ENCODE results near the gene ADISSP. TPM values are rescaled to one million over a fixed set of nuclear protein-coding genes. Genes with fewer than 3 reads are reported as not detected.

Gene ADISSP
- total RNA-seq, 1 experiment from 2014 or later = 44.1 TPM

DNA sequence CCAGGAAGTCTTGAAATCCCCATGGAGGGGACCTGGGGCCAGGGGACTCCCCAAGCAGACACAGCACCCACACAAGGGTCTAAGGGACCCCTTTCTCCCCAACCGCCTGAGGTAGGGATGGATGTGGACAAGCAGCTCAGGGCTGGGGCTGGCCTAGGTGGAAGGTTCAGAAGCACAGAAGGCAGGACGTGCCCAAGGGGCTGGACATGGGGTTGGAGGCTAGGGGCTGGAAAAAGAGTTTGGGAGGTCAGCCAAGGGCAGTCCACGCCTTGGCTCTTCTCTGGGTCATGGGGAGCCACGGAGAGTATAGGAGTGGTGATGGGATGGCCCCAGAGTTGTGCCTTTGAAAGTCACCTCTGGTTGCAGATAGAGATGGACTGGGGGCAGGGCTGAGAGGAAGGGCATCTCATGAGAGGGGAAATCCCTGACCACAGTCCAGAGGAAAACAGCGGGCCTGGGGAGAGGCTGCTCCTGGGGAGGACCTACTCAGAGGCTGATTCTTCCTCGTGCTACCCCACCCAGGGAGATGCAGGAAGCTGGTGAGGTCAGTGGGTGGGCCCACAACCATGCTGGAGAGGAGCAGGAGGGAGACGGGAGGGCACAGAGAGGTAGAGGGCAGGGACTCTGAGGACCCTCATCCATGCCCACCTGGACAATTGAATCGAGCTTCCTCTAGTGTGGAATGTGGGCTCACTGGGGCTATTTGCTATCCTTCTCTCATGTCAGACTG lies 37.6 kb downstream of the ADISSP start:
- H3K36me3 ChIP-seq (ENCODE audit: insufficient read depth, low read length) = no peaks in the 10 kb centered on the region
- H3K9me3 ChIP-seq (ENCODE audit: low read length) = no peaks in the 10 kb centered on the region
- H3K79me2 ChIP-seq (ENCODE audit: low read length) = no peaks in the 10 kb centered on the region
- no peaks in the 10 kb centered on the region for H3K9me2 ChIP-seq (replicated peaks; ENCODE audit: insufficient read depth, low read length)
- no peak overlapping the region for H2AFZ ChIP-seq (ENCODE audit: low read length)
- H3K4me3 ChIP-seq (ENCODE audit: low read length) = no peak overlapping the region
- H3K27ac ChIP-seq (ENCODE audit: low read length) = no peak overlapping the region
- no peaks in the 10 kb centered on the region for H4K20me1 ChIP-seq (ENCODE audit: insufficient read depth, low read depth, low read length)
- no peaks in the 10 kb centered on the region for H3K27me3 ChIP-seq (ENCODE audit: low read length)
- no peak overlapping the region for H3K4me2 ChIP-seq (ENCODE audit: low read depth, low read length, poor library complexity, severe bottlenecking)
- no peak overlapping the region for H3K9ac ChIP-seq (ENCODE audit: low read length)
- no peak for DNase-seq
- no peaks in the 10 kb centered on the region for H3K4me1 ChIP-seq (ENCODE audit: low read length)

DNA sequence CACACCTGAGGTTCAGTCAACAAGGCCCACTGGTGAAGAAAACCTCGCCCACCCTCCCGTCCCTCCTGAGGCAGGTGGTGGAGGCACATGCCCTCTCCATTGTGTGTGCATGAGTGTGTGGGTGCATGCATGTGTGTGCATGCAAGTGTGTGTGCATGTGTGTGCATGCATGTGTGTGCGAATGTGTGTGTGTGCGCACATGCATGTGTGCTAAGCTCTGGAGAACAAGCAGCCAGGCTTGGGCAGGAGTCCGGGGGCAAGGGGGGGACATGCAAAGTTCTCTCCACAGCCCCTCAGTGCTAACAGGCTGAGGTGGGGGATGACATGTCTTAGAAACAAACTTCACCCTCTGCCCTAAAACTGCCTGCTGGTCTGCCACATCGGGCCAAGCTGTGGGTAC lies 38.2 kb downstream of the ADISSP start:
- no peak overlapping the region for H3K9ac ChIP-seq (ENCODE audit: low read length)
- H3K4me3 ChIP-seq (ENCODE audit: low read length) = no peak overlapping the region
- DNase-seq = no peak
- no peak overlapping the region for H2AFZ ChIP-seq (ENCODE audit: low read length)
- no peaks in the 10 kb centered on the region for H3K27me3 ChIP-seq (ENCODE audit: low read length)
- no peak overlapping the region for H3K27ac ChIP-seq (ENCODE audit: low read length)
- no peaks in the 10 kb centered on the region for H3K9me2 ChIP-seq (replicated peaks; ENCODE audit: insufficient read depth, low read length)
- H3K9me3 ChIP-seq (ENCODE audit: low read length) = no peaks in the 10 kb centered on the region
- H4K20me1 ChIP-seq (ENCODE audit: insufficient read depth, low read depth, low read length) = no peaks in the 10 kb centered on the region
- H3K4me1 ChIP-seq (ENCODE audit: low read length) = no peaks in the 10 kb centered on the region
- no peaks in the 10 kb centered on the region for H3K36me3 ChIP-seq (ENCODE audit: insufficient read depth, low read length)
- no peaks in the 10 kb centered on the region for H3K79me2 ChIP-seq (ENCODE audit: low read length)
- no peak overlapping the region for H3K4me2 ChIP-seq (ENCODE audit: low read depth, low read length, poor library complexity, severe bottlenecking)

DNA sequence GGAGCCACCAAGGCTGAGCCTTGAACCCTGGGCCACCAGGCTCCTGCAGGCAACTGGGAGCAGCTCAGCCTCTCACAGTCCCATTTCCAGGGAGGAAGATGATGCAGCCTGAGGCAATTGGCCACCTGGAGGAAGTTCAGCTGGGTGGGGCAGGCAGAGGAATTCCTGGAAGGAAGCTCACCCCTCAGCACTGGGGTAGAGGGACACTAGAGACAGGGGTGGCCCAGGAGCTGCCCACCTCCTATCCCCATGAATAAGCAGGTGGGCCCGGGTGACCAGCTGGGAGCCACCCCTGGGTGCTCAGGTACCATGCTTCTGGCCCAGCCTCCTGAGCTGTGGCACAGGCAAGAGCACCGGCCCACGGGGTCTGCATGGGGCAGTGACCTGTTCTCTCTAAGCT lies 38.7 kb downstream of the ADISSP start:
- Histone ChIP-seq H3K4me1 (ENCODE audit: low read length) (no peaks in the 10 kb centered on the region), H4K20me1 (ENCODE audit: insufficient read depth, low read depth, low read length) (no peaks in the 10 kb centered on the region), H3K9me2 (replicated peaks; ENCODE audit: insufficient read depth, low read length) (no peaks in the 10 kb centered on the region), H2AFZ (ENCODE audit: low read length) (no peak overlapping the region), H3K27me3 (ENCODE audit: low read length) (no peaks in the 10 kb centered on the region), H3K4me2 (ENCODE audit: low read depth, low read length, poor library complexity, severe bottlenecking) (no peak overlapping the region), H3K4me3 (ENCODE audit: low read length) (no peak overlapping the region), H3K27ac (ENCODE audit: low read length) (no peak overlapping the region), H3K9ac (ENCODE audit: low read length) (no peak overlapping the region), H3K79me2 (ENCODE audit: low read length) (no peaks in the 10 kb centered on the region), H3K9me3 (ENCODE audit: low read length) (no peaks in the 10 kb centered on the region), H3K36me3 (ENCODE audit: insufficient read depth, low read length) (no peaks in the 10 kb centered on the region)
- no peak for DNase-seq

DNA sequence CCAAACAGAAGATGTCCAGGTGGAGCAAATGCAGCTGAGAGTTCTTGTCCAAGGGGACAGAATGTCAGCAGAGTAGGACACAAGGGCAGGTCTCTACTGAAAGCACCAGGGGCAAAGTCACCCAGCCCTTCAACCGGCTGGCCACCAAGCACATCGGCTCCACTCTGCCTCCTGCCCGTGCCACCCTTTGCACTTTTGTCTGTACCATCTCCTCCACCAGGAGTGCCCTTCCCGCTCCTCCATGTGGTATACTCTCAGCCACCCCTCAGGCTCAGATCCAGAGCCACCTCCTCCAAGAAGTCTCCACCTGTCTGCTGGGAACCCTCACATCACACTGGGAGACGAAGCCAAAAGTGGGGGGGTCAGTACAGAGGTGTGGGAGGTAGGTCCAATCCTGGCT lies 39.2 kb downstream of the ADISSP start:
- Histone ChIP-seq H4K20me1 (ENCODE audit: insufficient read depth, low read depth, low read length) (no peaks in the 10 kb centered on the region), H3K4me1 (ENCODE audit: low read length) (no peaks in the 10 kb centered on the region), H3K9ac (ENCODE audit: low read length) (no peak overlapping the region), H3K79me2 (ENCODE audit: low read length) (no peaks in the 10 kb centered on the region), H3K9me2 (replicated peaks; ENCODE audit: insufficient read depth, low read length) (no peaks in the 10 kb centered on the region), H3K27me3 (ENCODE audit: low read length) (no peaks in the 10 kb centered on the region), H3K4me3 (ENCODE audit: low read length) (no peak overlapping the region), H3K9me3 (ENCODE audit: low read length) (no peaks in the 10 kb centered on the region), H3K27ac (ENCODE audit: low read length) (no peak overlapping the region), H3K36me3 (ENCODE audit: insufficient read depth, low read length) (no peaks in the 10 kb centered on the region), H3K4me2 (ENCODE audit: low read depth, low read length, poor library complexity, severe bottlenecking) (no peak overlapping the region), H2AFZ (ENCODE audit: low read length) (no peak overlapping the region)
- no peak for DNase-seq

DNA sequence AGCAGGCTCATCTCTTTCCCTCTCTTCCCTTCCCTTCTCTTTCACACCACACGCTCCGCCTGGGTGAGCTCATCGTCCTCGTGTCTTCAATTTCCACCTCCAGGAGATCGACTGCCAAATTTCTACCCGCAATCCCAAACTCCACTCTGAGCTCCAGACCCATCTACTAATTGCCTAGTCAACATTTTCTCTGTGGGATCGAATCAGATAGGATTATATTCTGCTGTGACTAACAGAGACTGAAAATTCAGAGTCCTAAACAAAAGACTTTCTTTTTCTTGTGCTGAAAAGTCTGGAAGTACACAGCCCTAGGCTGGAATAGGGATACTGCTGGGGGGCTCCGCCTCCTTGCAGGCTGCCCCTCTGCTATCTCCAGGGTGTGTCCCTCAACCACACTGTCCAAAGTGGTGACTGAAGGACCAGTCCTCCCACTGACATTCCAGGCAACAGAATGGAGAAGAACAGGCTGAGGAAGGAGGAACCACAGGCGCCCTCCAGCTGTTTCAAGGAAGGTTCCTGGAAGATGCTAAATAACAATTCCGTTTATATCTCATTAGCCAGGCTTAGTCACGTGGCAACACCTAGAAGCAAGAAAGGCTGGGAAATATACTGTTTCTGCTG lies 40.0 kb downstream of the ADISSP start:
- Histone ChIP-seq H3K27ac (ENCODE audit: low read length) (no peak overlapping the region), H3K9ac (ENCODE audit: low read length) (no peak overlapping the region), H4K20me1 (ENCODE audit: insufficient read depth, low read depth, low read length) (no peaks in the 10 kb centered on the region), H3K27me3 (ENCODE audit: low read length) (no peaks in the 10 kb centered on the region), H3K9me2 (replicated peaks; ENCODE audit: insufficient read depth, low read length) (no peaks in the 10 kb centered on the region), H2AFZ (ENCODE audit: low read length) (no peak overlapping the region), H3K4me2 (ENCODE audit: low read depth, low read length, poor library complexity, severe bottlenecking) (no peak overlapping the region), H3K9me3 (ENCODE audit: low read length) (no peaks in the 10 kb centered on the region), H3K4me3 (ENCODE audit: low read length) (no peak overlapping the region), H3K79me2 (ENCODE audit: low read length) (no peaks in the 10 kb centered on the region), H3K36me3 (ENCODE audit: insufficient read depth, low read length) (no peaks in the 10 kb centered on the region), H3K4me1 (ENCODE audit: low read length) (no peaks in the 10 kb centered on the region)
- DNase-seq = no peak

DNA sequence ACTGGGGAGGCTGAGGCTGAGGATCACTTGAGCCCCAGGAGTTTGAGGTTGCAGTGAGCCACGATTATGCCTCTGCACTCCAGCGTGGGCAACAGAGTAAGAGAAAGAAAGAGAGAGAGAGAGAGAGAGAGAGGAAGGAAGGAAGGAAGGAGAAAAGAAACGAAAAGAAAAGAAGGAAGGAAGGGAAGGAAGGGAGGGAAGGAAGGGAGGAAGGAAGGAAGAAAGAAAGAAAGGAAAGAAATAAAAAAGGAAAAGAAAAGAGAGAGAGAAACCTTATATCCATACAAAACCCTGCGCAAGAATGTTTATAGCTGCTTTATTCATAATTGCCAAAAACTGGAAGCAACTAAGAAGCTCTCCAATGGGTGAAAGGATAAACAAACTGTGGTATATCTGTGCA lies 43.2 kb downstream of the ADISSP start:
- H3K4me2 ChIP-seq (ENCODE audit: low read depth, low read length, poor library complexity, severe bottlenecking) = no peak overlapping the region

DNA sequence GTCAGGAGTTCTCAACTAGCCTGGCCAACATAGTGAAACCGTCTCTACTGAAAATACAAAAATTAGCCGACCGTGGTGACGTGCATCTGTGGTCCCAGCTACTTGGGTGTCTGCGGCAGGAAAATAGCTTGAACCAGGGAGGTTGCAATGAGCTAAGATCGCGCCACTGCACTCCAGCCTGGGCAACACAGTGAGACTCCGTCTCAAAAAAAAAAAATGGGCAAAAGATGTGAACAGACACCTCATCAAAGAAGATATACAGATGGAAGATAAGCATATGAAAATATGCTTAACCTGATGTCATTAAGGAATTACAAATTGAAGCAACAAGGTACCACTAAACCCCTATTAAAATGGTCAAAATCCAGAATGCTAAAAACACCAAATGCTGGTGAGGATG lies 44.3 kb downstream of the ADISSP start:
- Histone ChIP-seq H2AFZ (ENCODE audit: low read length) (no peak overlapping the region), H3K27me3 (ENCODE audit: low read length) (no peaks in the 10 kb centered on the region), H3K4me3 (ENCODE audit: low read length) (no peak overlapping the region), H3K79me2 (ENCODE audit: low read length) (no peaks in the 10 kb centered on the region), H3K36me3 (ENCODE audit: insufficient read depth, low read length) (no peaks in the 10 kb centered on the region), H3K4me2 (ENCODE audit: low read depth, low read length, poor library complexity, severe bottlenecking) (no peak overlapping the region), H3K9me2 (replicated peaks; ENCODE audit: insufficient read depth, low read length) (no peaks in the 10 kb centered on the region), H3K27ac (ENCODE audit: low read length) (no peak overlapping the region), H4K20me1 (ENCODE audit: insufficient read depth, low read depth, low read length) (no peaks in the 10 kb centered on the region), H3K4me1 (ENCODE audit: low read length) (no peaks in the 10 kb centered on the region), H3K9ac (ENCODE audit: low read length) (no peak overlapping the region), H3K9me3 (ENCODE audit: low read length) (no peaks in the 10 kb centered on the region)
- DNase-seq = no peak

More for the DNA sequence above, 43.2 kb downstream of the ADISSP start:
- no peak overlapping the region for H3K27ac ChIP-seq (ENCODE audit: low read length)
- H3K9me3 ChIP-seq (ENCODE audit: low read length) = no peaks in the 10 kb centered on the region
- H4K20me1 ChIP-seq (ENCODE audit: insufficient read depth, low read depth, low read length) = no peaks in the 10 kb centered on the region
- no peak for DNase-seq
- no peak overlapping the region for H2AFZ ChIP-seq (ENCODE audit: low read length)
- no peak overlapping the region for H3K4me3 ChIP-seq (ENCODE audit: low read length)
- no peaks in the 10 kb centered on the region for H3K4me1 ChIP-seq (ENCODE audit: low read length)
- no peaks in the 10 kb centered on the region for H3K79me2 ChIP-seq (ENCODE audit: low read length)
- no peaks in the 10 kb centered on the region for H3K9me2 ChIP-seq (replicated peaks; ENCODE audit: insufficient read depth, low read length)
- H3K9ac ChIP-seq (ENCODE audit: low read length) = no peak overlapping the region
- H3K36me3 ChIP-seq (ENCODE audit: insufficient read depth, low read length) = no peaks in the 10 kb centered on the region
- H3K27me3 ChIP-seq (ENCODE audit: low read length) = no peaks in the 10 kb centered on the region

DNA sequence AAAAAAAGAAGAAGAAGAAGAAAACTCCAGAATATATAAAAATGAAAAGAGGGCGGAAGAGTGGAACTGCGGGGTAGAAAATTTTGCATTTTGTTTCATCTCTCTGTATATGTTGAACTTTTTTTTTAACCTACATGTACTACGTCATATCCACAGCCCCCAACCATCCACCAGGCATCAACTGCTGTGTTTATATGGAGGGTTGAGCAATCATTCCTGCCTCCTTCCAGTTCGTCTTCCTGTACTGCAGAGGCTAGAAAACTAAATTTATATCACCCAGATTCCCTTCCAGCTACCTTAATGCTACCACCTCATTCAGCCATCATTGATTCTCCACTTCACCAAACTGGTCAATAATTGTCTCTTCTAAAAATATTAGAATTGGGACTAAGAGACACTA lies 45.6 kb downstream of the ADISSP start:
- Histone ChIP-seq H3K36me3 (ENCODE audit: insufficient read depth, low read length) (no peaks in the 10 kb centered on the region), H3K4me1 (ENCODE audit: low read length) (no peaks in the 10 kb centered on the region), H3K79me2 (ENCODE audit: low read length) (no peaks in the 10 kb centered on the region), H4K20me1 (ENCODE audit: insufficient read depth, low read depth, low read length) (no peaks in the 10 kb centered on the region), H2AFZ (ENCODE audit: low read length) (no peak overlapping the region), H3K4me3 (ENCODE audit: low read length) (no peak overlapping the region), H3K9ac (ENCODE audit: low read length) (no peak overlapping the region), H3K27me3 (ENCODE audit: low read length) (no peaks in the 10 kb centered on the region), H3K4me2 (ENCODE audit: low read depth, low read length, poor library complexity, severe bottlenecking) (no peak overlapping the region), H3K27ac (ENCODE audit: low read length) (no peak overlapping the region), H3K9me2 (replicated peaks; ENCODE audit: insufficient read depth, low read length) (no peaks in the 10 kb centered on the region), H3K9me3 (ENCODE audit: low read length) (no peaks in the 10 kb centered on the region)
- DNase-seq = no peak

Measured in Karpas-422 (cell line).